GM19324 (cell line): ENCODE data around the gene GALK2.

Experiments used
- ATAC-seq: cut with Tn5 transposase; IDR thresholded peaks from one replicate; pipeline ENCODE4 v1.9.1; 2021; ENCODE audit warnings: mild to moderate bottlenecking, moderate library complexity; ENCODE audit not compliant: unreplicated experiment, low FRiP score

Gene GALK2

DNA sequence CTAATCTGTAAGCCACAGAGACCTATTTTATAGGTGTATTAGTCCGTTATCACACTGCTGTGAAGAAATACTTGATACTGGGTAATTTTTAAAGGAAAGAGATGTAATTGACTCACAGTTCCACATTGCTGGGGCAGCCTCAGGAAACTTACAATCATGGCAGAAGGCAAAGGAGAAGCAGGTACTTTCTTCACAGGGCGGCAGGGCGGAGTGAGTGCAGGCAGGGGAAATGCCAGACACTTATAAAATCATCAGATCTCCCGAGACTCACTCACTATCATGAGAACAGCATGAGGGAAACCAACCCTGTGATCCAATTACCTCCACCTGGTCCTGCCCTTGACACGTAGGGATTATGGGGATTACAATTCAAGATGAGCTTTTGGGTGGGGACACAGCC is 108.7 kb downstream of the GALK2 start:
- ATAC-seq = no peak

DNA sequence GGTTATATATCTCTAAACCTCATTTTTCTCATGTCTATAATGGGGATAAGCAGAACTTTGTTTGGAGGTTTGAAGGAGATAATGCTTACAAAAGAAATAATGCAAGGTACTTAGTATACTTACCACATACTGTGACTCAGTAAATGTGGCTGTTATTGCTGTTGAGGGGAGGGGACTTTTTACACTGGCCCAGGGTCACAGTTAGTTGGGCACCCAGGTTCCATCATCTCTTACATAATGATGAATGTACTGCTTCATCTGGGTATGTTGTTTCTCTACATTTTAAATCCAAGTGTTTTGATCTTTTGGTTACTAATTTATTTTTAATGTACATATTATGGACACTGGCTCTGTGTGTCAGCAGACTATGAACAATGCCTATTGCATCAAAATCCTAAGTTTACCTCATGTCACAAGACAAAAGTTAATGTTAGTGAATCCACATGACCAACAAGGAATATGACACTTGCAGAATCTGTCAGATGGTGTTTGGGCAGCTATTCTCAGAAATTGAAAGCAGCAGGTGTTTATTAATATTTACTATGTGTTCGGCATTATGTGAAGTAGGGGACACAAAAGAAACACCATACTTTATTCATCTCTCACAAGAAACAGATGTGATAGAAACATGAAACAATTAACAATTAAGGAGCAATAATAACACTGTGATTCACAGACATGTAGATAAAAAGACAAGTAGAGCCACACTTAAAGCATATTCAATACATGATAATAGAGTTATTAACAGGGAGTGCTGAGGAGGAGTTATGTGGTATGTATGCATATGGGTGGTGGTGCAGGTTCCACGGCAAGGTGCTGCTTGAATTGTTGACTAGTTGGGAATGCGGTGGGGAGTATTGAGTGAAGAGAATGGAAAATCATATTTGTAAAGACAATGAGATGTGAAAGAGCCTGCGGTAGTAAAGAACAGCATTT is 109.7 kb downstream of the GALK2 start:
- ATAC-seq = no peak

DNA sequence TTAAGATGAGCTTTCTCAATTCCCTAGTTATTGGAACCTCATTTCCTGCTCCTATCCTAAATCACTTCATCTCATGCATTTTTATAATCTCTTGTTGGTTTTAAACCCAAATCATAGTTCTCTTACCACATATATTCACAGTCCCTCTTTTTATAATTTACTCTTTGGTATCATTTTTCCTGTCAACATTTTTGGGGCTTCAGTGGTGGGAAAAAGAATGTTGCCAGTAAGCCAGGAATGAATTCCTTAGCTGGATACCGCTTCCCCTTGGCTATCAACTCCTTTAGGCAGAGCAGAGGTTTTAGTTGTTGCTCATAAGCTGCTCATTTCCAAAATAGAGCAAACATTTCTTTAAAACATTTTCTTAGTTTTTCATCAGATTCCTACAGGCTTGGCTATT is 112.3 kb downstream of the GALK2 start:
- ATAC-seq = no peak

DNA sequence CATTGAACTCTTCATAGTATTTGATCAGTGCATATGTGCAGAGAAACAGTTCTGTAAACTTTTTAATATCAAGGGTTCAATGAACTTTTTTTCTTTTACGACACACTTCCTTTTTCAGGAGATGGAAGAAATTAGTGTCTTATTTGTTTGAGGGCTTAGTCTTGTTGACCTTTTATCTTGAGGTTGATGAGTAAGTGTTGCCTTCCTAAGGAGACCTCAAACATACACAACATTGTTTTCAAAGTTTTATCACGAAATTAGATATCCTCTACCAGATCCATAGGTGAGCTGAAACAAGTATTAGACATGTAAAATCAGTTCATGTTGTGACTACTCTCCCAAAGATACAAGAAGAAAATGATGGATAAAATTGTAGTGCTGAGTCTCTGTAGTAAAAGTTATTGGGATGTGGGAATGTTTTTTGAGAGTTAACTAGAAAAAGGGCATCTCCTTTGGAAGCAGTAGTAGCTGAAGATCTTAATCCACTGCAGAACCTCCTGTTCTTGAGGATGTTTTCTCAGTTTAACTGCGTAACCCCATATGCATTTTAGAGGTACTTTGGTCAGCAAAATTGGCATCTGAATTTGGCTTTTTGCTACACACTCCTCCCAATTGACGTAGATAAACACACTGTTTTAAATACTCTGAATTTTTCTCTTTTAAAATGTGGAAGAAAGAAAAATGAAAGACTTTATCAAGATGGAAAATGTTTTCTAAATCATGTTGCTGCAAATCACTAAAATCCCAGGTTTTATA is 116.8 kb downstream of the GALK2 start:
- no peak for ATAC-seq

DNA sequence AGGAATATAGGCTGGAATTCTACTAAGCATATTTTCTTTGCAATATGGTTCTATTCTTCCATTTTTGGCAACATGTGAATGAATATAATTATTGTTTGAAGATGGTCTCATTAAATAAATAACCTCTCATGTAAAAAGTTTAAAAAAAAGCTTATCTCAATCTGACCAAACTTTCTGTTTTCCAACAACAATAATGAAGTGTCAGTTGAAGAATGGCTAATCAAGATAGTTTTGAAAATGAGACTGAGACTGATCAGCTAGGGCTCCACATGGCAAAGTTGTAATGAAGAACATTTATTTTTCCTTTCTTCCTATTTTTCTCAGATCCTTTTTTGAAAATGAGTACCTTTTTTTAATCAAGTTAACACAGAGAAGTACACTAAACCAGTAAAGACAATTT is 117.4 kb downstream of the GALK2 start:
- ATAC-seq = no peak

DNA sequence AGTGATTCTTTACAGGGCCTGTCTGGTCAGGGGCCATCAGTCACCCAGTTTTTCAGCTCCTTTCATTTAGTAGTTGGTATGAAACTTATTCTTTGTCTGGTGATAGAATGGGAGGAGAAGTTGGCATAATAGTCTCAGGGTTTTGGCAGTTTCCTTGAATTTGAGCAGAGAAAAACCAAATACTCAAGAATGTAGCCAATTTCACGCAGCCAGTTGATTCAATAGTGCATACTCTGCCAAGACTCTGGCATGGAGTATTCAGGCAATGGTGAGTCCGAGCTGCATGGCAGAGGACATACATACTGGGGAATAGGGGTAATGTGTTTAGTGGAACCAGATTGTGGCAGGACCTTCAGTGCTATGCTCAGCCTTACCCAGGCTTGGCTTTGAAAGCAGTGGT is 118.3 kb downstream of the GALK2 start:
- ATAC-seq = no peak

DNA sequence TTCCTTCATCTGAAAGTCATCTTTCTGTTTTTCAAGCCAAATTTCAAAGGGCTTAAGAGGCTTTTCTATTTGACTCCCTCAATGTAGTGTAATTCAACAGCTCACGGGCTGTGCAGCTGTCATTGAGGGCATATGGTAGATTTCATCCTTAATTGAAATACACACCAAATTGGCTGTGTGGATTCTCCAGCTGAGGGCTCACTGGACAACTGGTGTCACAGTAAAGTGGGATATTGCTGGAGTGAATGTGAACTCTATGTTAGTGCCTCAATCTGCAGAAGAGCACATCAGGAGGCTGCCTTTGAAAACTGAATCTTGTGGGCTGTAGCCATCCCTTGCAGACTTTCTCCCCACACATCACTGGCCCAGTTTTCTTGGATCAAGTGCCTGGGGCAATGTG is 120.1 kb downstream of the GALK2 start:
- ATAC-seq = no peak

DNA sequence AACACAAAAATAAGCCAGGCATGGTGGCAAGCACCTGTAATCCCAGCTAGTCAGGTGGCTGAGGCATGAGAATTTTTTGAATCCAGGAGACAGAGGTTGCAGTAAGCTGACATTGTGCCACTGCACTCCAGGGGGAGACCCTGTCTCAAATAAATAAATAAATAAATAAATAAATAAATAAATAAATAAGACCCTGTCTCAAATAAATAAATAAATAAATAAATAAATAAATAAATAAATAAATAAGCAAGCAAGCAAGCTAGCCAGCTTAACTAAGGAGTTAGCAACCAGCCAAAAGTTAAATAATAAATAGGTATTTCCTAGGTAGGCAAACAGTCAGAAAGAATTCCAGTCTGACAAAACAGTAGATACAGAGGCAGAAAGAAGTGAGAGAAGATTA is 123.9 kb downstream of the GALK2 start:
- no peak for ATAC-seq

DNA sequence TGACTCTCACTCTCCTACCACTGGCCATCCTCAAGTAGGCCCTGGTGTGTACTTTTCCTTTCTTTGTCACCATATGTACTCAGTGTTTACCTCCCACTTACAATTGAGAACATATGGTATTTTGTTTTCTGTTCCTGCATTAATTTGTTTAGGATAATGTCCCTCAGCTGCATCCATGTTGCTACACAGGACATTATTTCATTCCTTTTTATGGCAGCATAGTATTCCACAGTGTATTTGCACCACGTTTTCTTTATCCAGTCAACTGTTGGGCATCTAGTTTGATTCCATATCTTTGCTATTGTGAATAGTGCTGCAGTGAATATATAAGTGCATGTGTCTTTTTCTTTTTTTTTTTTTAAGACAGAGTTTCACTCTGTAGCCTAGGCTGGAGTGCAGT is 126.2 kb downstream of the GALK2 start:
- no peak for ATAC-seq

DNA sequence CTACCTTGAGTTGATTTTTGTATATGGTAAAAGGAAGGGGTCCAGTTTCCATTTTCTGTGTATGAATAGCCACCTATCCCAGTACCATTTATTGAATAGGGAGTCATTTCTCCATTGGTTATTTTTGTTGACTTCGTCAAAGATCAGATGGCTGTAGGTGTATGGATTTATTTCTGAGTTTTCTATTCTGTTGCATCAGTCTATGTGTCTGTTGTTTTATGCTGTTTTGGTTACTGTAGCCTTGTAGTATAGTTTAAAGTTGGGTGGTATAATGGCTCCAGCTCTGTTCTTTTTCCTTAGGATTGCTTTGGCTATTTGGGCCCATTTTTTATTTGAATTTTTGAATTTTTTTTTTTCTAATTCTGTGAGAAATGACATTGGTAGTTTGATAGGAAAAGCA is 127.5 kb downstream of the GALK2 start:
- no peak for ATAC-seq

DNA sequence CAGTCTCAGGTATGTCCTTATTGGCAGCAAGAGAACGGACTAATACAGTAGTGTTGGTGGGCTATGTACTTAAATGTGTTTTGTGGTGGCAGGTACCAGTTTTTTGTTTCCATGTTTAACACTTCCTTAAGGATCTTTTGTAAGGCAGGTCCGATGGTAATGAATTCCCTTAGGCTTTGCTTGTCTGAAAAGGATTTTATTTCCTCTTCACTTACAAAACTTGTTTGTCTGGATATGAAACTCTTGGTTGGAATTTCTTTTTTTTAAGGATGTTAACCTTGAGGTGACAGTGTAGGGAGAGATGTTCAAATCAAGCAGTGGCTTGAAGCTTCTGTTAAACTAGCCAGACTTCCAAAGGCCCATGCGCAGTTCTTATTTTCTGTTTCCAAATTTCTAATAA is 130.8 kb downstream of the GALK2 start:
- no peak for ATAC-seq

DNA sequence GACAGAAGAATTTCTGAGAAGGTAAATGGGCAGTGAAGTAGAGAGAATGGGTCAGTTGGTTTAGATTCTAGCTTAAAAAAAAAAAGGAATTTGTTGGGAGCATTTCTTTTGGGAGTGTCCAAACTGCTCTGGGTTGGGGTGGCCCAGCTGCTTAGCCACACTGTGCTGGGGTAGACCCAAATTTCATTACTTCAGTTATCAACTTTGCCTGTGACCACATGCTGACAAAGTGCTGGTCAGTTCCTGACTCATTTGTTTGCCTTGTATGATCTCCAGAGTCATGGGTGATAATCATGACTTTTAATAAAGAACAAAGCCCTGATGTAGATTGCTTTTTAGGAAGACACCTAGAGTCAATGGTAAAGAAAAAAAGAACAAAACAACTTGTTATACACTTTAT is 131.5 kb downstream of the GALK2 start:
- no peak for ATAC-seq

DNA sequence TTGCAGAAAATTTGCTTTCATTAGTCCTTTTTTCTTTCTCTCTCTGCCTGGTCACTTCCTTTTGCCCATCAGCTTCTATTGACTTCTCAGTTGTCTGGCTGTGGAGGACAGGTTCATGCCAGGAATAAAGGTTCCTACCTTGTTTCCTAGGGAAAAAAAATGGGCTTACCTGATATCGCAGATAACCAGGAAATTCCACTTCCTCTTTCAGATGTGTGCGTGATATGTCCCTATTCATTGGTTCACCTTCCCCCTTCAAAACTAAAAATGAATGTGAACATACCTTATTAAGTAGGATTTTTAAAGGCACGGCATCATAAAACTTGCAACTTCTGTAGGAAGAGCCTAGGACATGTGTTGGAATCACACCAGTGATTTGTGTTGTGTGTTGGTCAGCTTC is 133.0 kb downstream of the GALK2 start:
- ATAC-seq = no peak

DNA sequence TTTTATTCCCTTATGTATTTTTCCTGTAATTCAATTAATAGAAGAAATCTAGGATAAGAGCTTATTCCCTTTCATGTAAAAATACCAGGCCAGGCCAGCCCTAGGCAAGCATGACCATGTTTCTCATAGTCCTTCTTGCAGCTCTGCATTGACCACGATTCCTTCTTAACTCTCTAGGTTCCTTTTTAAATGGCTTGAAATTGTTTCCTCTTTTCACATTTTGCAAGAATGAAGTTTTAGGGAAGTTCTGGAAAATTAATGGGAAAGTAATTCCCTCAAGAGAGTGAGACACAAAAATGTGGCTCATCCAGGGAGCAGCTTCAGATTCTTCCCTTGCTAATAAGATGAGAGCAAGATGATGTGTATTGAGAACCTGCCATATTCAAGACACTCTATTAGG is 136.5 kb downstream of the GALK2 start:
- ATAC-seq = no peak

DNA sequence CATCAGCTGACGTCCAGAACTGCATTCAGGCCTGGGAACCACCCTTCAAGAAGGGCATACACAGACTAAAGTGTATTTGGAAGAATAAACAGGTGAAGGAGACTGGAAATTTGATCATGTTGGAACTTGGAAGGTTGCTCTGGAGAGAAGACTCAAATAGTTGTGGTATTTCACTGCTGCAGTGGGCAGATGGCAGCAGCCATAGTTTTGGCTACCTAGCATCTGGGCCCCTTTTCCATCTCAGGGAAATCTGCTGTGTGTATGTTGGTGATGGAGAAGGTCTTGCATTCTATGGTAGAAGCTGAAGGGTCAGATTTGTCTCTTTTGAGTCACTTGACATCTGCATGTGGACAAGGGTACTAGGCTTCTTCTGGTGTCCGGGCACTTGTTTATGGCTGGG is 138.6 kb downstream of the GALK2 start:
- no peak for ATAC-seq

DNA sequence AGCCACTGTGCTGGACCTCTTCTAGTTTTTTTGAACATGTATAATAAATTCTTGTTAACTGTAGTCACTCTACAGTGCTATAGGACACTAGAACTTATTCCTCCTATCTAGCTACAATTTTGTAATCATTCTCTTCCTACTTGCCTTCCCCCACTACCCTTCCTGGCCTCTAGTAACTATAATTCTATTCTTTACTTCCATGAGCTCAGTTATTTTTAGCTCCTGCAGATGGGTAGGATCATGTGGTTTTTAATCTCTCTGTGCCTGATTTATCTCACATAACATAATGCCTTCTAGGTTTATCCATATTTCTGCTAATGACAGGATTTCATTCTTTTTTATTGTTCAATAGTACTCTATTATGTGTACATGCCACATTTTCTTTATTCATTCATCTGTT is 139.8 kb downstream of the GALK2 start:
- ATAC-seq = no peak

DNA sequence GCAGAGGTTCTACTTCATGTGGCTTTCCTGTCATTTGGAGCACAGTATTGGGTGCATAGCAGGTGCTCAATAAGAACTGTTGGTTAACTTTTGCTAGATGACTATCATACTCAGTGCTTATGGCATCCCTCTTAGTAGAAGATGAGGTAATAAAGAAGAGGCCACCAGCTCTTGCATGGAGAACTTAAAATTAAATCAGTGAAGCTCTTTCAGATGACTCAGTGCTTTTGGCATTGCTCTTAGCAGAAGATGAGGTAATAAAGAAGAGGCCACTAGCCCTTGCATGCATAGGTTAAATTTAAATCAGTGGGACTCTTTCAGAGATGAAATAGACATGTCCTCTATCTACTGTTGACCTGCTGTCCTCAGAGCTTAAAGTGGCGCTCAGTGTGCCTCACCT is 143.6 kb downstream of the GALK2 start:
- ATAC-seq = no peak

DNA sequence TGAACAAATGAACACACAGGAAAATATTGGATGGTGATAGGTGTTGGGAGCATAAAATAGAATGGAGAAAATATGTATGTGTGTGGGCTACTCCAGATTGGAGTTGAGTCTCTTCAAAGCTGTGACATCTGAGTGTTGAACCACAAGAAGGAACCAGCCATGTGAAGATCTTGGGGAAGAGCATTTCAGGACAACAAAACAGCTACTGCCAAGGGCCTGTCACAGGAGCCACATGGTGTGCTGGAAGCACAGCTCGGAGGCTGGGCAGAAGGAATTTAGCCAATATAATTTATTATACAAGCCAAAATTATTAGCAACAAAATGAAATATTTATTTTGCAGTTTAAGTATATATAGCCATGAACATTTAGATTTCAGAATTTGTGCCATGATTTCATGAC is 144.7 kb downstream of the GALK2 start:
- no peak for ATAC-seq

DNA sequence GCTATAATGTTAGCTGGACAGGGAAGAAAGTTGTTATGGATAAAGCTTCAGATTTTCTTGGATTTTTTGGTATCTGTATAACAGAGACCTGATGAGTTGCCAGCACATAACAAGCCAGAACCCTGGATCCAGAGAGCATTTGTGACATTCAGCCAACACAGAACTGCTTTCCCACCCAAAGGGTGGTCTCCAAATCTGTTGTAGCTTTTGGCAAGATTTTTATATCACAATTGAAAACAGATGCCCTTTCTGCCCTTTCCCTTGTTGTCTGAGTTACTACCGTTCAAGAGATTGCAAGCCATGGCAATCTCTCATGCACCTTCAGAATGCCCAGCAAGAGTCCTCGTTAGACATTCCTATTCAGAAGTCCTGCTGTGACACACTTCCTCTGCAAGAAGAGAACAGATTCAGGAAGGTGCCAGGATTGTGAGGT is 145.4 kb downstream of the GALK2 start:
- ATAC-seq = no peak

DNA sequence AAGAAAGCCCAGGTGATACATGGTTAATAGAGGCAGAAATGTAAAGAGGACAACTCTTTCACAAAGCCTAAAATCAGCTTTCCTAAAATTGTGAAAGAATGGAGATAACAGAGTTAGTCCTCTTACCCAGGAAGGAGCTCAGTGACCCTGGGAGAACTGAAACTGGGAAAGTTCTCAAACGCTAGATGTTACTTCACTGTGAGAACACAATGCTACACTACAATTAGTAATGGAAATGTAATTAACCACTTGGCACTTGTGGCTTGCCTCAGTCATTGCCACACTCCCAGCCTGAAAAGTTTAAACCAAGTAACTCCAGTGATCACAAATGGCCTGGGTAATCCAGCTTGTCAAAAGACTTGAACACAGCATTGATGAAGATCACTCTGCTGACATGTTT is 150.3 kb downstream of the GALK2 start:
- no peak for ATAC-seq

DNA sequence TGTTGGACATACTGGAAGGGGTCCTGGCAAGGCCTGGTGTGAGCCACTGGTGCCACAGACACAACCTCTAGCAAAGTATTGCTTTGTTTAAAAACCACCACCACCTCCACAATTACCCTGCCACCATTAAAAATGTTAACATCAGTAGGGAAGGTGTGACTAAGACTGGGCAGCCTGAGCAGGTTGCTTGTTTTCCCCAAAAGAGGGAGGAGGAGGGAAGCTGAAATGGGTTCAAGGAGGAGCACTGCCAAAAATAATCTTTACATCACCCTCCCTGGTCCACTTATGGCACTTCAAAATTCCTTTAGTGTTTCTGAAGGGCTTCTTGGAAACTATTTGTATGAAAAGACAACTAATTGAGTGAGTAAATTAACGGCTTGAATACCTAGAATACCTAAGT is 153.2 kb downstream of the GALK2 start:
- ATAC-seq = no peak

DNA sequence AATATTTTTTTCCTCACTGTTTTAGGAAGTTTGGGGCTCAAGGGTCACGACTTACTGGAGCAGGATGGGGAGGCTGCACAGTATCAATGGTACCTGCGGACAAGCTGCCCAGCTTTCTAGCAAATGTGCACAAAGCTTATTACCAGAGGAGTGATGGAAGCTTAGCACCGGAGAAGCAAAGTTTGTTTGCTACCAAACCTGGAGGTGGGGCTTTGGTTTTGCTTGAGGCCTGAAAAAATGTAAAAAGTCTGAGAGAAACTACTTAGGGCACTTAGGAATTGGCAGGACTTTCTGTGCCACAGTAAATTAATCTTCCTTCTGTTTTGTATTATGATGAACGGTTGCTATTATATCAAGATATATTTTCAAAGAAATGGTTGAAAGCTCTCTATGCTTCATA is 157.9 kb downstream of the GALK2 start:
- no peak for ATAC-seq
